Measurements from ENCODE around the gene SFXN4.

DNA sequence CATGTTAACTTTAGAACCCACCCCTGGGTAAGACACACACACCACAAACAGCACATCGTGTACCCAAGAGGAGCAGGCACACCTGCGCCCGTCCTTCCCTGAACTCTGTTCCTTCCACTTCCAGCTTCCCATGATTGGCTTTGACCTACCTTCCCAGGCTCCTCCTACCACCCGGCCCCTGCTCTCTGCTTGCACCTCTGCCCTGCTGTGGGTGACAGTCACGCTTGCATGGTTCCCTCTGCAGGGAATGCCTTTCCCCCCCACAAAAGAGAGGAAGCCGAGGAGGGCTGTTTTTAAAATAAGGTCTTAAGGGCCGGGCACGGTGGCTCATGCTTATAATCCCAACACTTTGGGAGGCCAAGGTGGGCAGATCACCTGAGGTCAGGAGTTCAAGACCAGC, 16.4 kb downstream of the SFXN4 start:
- TF ChIP-seq, protein P1, sequence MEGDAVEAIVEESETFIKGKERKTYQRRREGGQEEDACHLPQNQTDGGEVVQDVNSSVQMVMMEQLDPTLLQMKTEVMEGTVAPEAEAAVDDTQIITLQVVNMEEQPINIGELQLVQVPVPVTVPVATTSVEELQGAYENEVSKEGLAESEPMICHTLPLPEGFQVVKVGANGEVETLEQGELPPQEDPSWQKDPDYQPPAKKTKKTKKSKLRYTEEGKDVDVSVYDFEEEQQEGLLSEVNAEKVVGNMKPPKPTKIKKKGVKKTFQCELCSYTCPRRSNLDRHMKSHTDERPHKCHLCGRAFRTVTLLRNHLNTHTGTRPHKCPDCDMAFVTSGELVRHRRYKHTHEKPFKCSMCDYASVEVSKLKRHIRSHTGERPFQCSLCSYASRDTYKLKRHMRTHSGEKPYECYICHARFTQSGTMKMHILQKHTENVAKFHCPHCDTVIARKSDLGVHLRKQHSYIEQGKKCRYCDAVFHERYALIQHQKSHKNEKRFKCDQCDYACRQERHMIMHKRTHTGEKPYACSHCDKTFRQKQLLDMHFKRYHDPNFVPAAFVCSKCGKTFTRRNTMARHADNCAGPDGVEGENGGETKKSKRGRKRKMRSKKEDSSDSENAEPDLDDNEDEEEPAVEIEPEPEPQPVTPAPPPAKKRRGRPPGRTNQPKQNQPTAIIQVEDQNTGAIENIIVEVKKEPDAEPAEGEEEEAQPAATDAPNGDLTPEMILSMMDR (IDR thresholded peaks at IDR 0.05; ENCODE audit: low read depth, low read length, missing input control) = no peak
- TF ChIP-seq SP1 (IDR thresholded peaks at IDR 0.05) (no peak), YY1 (IDR thresholded peaks at IDR 0.05) (no peak), JUND (IDR thresholded peaks at IDR 0.05) (no peak), RAD21 (IDR thresholded peaks at IDR 0.05) (no peak), NR2F2 (IDR thresholded peaks at IDR 0.05) (no peak), EGR1 (IDR thresholded peaks at IDR 0.05; ENCODE audit: low read depth in 2 of 2) (no peak), TAF1 (conservative IDR thresholded peaks at IDR 0.05) (no peak), GABPA (IDR thresholded peaks at IDR 0.05 in 1 of 2, conservative IDR thresholded peaks at IDR 0.05 in 1 of 2) (no peak)
- TF ChIP-seq, protein P2, sequence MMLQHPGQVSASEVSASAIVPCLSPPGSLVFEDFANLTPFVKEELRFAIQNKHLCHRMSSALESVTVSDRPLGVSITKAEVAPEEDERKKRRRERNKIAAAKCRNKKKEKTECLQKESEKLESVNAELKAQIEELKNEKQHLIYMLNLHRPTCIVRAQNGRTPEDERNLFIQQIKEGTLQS (IDR thresholded peaks at IDR 0.05) = no peak
- TF ChIP-seq, protein P3, sequence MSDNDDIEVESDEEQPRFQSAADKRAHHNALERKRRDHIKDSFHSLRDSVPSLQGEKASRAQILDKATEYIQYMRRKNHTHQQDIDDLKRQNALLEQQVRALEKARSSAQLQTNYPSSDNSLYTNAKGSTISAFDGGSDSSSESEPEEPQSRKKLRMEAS (IDR thresholded peaks at IDR 0.05) = no peak
- TF ChIP-seq, protein P4, sequence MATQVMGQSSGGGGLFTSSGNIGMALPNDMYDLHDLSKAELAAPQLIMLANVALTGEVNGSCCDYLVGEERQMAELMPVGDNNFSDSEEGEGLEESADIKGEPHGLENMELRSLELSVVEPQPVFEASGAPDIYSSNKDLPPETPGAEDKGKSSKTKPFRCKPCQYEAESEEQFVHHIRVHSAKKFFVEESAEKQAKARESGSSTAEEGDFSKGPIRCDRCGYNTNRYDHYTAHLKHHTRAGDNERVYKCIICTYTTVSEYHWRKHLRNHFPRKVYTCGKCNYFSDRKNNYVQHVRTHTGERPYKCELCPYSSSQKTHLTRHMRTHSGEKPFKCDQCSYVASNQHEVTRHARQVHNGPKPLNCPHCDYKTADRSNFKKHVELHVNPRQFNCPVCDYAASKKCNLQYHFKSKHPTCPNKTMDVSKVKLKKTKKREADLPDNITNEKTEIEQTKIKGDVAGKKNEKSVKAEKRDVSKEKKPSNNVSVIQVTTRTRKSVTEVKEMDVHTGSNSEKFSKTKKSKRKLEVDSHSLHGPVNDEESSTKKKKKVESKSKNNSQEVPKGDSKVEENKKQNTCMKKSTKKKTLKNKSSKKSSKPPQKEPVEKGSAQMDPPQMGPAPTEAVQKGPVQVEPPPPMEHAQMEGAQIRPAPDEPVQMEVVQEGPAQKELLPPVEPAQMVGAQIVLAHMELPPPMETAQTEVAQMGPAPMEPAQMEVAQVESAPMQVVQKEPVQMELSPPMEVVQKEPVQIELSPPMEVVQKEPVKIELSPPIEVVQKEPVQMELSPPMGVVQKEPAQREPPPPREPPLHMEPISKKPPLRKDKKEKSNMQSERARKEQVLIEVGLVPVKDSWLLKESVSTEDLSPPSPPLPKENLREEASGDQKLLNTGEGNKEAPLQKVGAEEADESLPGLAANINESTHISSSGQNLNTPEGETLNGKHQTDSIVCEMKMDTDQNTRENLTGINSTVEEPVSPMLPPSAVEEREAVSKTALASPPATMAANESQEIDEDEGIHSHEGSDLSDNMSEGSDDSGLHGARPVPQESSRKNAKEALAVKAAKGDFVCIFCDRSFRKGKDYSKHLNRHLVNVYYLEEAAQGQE (IDR thresholded peaks at IDR 0.05) = no peak
